Keratinocyte (primary cell): ENCODE measurements around the gene LY86. TPM values are rescaled to one million over a fixed set of nuclear protein-coding genes. Genes with fewer than 3 reads are reported as not detected.
"Not testable (repeated sequence)": the region's sequence is repeated elsewhere in the genome, so short reads cannot be mapped to it uniquely, and the experiment has no call there.

ENCODE experiments used
- DNase-seq: peaks from one replicate; pipeline ENCODE4 v3.0.0-alpha.2; 2011; ENCODE audit warnings: low read depth, missing footprints, low spot score
- FAIRE-seq: peaks from 2 replicates; lab custom pipeline; 2011; peaks lifted over from hg19 to GRCh38; lab: Jason Lieb, UNC
- H2AFZ ChIP-seq: 2 replicates; pipeline ENCODE4 v1.6.0; 2012; ENCODE audit warnings: low read length, control low read depth, inconsistent platforms; ENCODE audit not compliant: control insufficient read depth
- H3K27ac ChIP-seq: 2 replicates; pipeline ENCODE4 v1.5.1; 2011; ENCODE audit warnings: low read length; ENCODE audit not compliant: control insufficient read depth, insufficient read depth
- H3K27me3 ChIP-seq: 3 replicates; pipeline ENCODE4 v1.6.0; 2011; ENCODE audit warnings: low read length; ENCODE audit not compliant: control insufficient read depth, insufficient read depth; ENCODE audit errors: extremely low read depth
- H3K36me3 ChIP-seq, 2 experiments: 2 replicates in 1 of 2; 3 replicates in 1 of 2; pipeline ENCODE4 v1.5.1; 2011; ENCODE audit warnings: low read length in 2 of 2, mild to moderate bottlenecking in 1 of 2; ENCODE audit not compliant: control insufficient read depth in 2 of 2, insufficient read depth in 2 of 2; ENCODE audit errors: extremely low read depth in 1 of 2
- H3K4me1 ChIP-seq: 3 replicates; pipeline ENCODE4 v1.5.1; 2011; ENCODE audit warnings: low read length; ENCODE audit not compliant: control insufficient read depth, insufficient read depth; ENCODE audit errors: extremely low read depth
- H3K4me2 ChIP-seq: 3 replicates; pipeline ENCODE4 v1.6.0; 2011; ENCODE audit warnings: low read depth, low read length; ENCODE audit not compliant: control insufficient read depth, insufficient read depth; ENCODE audit errors: extremely low read depth
- H3K4me3 ChIP-seq, 3 experiments: fragments of 200-600 bp in 1 of 3; sonication (generic) in 1 of 3; 2 replicates in 2 of 3; 3 replicates in 1 of 3; pipeline ENCODE4 v1.5.1; 2011 to 2016; ENCODE audit warnings: low read length in 3 of 3, mild to moderate bottlenecking in 3 of 3, control low read depth in 2 of 3, inconsistent platforms in 1 of 3, low read depth in 1 of 3, mixed read lengths in 1 of 3, mixed run types in 1 of 3, moderate library complexity in 1 of 3; ENCODE audit not compliant: control insufficient read depth in 2 of 3, insufficient read depth in 2 of 3; ENCODE audit errors: extremely low read depth in 1 of 3
- H3K79me2 ChIP-seq: 2 replicates; pipeline ENCODE4 v1.6.0; 2012; ENCODE audit warnings: low read length; ENCODE audit not compliant: control insufficient read depth, insufficient read depth
- H3K9ac ChIP-seq: 3 replicates; pipeline ENCODE4 v1.6.0; 2011; ENCODE audit warnings: low read length; ENCODE audit not compliant: control insufficient read depth, insufficient read depth; ENCODE audit errors: extremely low read depth
- H3K9me1 ChIP-seq: 3 replicates; pipeline ENCODE4 v1.6.0; 2011; ENCODE audit warnings: low read length; ENCODE audit not compliant: control insufficient read depth, insufficient read depth; ENCODE audit errors: extremely low read depth
- H3K9me3 ChIP-seq: 2 replicates; pipeline ENCODE4 v1.5.1; 2012; ENCODE audit warnings: low read depth, low read length; ENCODE audit not compliant: control insufficient read depth
- H4K20me1 ChIP-seq: 3 replicates; pipeline ENCODE4 v1.6.0; 2011; ENCODE audit warnings: low read length; ENCODE audit not compliant: control insufficient read depth, insufficient read depth; ENCODE audit errors: extremely low read depth
- CTCF ChIP-seq, 3 experiments: IDR thresholded peaks in 1 of 3; conservative IDR thresholded peaks in 1 of 3; optimal IDR thresholded peaks in 1 of 3; 2 replicates in 2 of 3; 3 replicates in 1 of 3; pipeline versions ENCODE3 to v1.5.1; 2011; ENCODE audit warnings: low read length in 3 of 3, mild to moderate bottlenecking in 3 of 3, moderate library complexity in 2 of 3, control low read depth in 1 of 3, inconsistent platforms in 1 of 3; ENCODE audit not compliant: insufficient read depth in 2 of 3; ENCODE audit errors: extremely low read depth in 1 of 3
- EZH2 ChIP-seq: IDR thresholded peaks from one replicate; pipeline ENCODE4 v1.6.1; 2012; ENCODE audit warnings: inconsistent platforms, mild to moderate bottlenecking, low read length, moderate library complexity
- dilution Hi-C: fragments of 300-500 bp; cut with MboI; formaldehyde crosslinking; loops from one replicate; pipeline ENCODE4 v1.7.0; 2020; ENCODE audit warnings: low sequenced_read_pairs; ENCODE audit not compliant: extremely low pct_ligation_motif_present
- polyA plus RNA-seq, 5 experiments: library from polyadenylated mRNA; depleted of rRNA in 3 of 5; stranded (reverse) in 3 of 5; stranded (forward) in 1 of 5; unstranded in 1 of 5; fragments of >200 nt; gene quantifications; 1 replicate in 1 of 5; 2 replicates in 3 of 5; 3 replicates in 1 of 5; pipeline versions ENCODE4 v1.2.1 to v1.2.3, GENCODE V29; 2011 to 2012; ENCODE audit warnings: missing spikeins in 2 of 5, low read depth in 1 of 5, low replicate concordance in 1 of 5

LY86 gene
- polyA plus RNA-seq, 1 donor (not counting 4 experiments of a cell fraction or from before 2014, with no cell fraction given) = not detected

DNA sequence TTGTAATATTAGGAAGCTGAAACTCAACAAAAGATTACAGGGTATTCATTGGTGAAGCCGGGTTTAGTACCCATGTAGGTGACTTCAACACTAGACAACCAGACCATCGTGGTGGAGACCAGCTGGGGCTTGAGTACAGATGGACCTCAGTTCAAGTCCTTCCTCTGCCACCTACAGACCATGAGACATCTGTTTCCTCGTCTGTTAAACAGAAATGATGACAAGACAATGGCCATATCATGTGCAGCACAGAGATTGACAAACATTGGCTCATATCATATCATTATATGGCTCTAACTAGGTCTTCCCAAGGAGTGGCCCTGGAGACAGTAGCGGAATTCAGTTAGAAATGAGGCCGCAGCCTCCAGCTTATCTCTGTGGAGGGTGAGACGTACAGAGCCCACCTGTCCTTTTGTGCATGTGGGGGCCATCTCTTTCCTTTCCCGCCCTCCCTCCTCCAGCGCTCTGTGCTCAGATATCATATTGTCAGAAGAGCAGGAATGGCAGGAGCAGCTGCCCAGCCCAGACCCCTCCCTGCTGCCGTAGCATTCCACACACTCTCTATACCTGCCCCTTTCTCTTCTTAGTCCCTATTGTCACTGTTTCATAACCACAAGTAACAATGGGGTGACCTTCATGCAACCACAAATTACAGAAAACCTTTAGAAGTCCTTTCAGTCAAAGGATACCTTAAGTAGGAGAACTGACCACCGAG is 75.1 kb downstream of the LY86 start:
- no peak for FAIRE-seq
- TF ChIP-seq EZH2 (no peak), CTCF (optimal IDR thresholded peaks at IDR 0.05 in 1 of 3, IDR thresholded peaks at IDR 0.05 in 1 of 3, conservative IDR thresholded peaks at IDR 0.05 in 1 of 3; ENCODE audit: extremely low read depth in 1 of 3, insufficient read depth in 2 of 3, low read length in 3 of 3) (no peak)
- Histone ChIP-seq H3K27ac (no peak overlapping the region), H3K4me1 (no peaks in the 10 kb centered on the region), H3K9me1 (no peaks in the 10 kb centered on the region), H3K4me2 (no peak overlapping the region), H3K36me3 (no peaks in the 10 kb centered on the region), H3K9ac (no peak overlapping the region), H3K79me2 (no peaks in the 10 kb centered on the region), H3K27me3 (peaks cover 2% of the 10 kb centered on the region), H3K4me3 (no peak overlapping the region), H4K20me1 (no peaks in the 10 kb centered on the region), H3K9me3 (no peaks in the 10 kb centered on the region), H2AFZ (no peak overlapping the region)
- dilution Hi-C loops = no loop called here
- no peak for DNase-seq

GRCh38 chr6:6665555-6666243 is 77.2 kb downstream of the LY86 start:
- Histone ChIP-seq H3K4me1 (no peaks in the 10 kb centered on the region), H2AFZ (no peak overlapping the region), H3K4me3 (no peak overlapping the region), H3K36me3 (no peaks in the 10 kb centered on the region), H3K9ac (no peak overlapping the region), H3K9me3 (no peaks in the 10 kb centered on the region), H3K4me2 (no peak overlapping the region), H4K20me1 (no peaks in the 10 kb centered on the region), H3K9me1 (no peaks in the 10 kb centered on the region), H3K27ac (no peak overlapping the region), H3K27me3 (peaks cover 2% of the 10 kb centered on the region), H3K79me2 (no peaks in the 10 kb centered on the region)
- TF ChIP-seq CTCF (optimal IDR thresholded peaks at IDR 0.05 in 1 of 3, IDR thresholded peaks at IDR 0.05 in 1 of 3, conservative IDR thresholded peaks at IDR 0.05 in 1 of 3; ENCODE audit: extremely low read depth in 1 of 3, insufficient read depth in 2 of 3, low read length in 3 of 3) (no peak), EZH2 (no peak)
- DNase-seq (no peak), FAIRE-seq (no peak)
- dilution Hi-C loops = no loop called here

DNA sequence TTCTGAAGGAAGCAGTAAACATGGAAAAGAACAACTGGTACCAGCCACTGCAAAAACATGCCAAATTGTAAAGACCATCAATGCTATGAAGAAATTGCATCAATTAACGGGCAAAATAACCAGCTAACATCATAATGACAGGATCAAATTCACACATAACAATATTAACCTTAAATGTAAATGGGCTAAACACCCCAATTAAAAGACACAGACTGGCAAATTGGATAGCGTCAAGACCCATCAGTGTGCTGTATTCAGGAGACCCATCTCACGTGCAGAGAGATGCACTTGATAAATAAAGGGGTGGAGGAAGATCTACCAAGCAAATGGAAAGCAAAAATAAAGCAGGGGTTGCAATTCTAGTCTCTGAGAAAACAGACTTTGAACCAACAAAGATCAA is 81.6 kb downstream of the LY86 start:
- H3K27ac ChIP-seq, H3K9me1 ChIP-seq, H3K27me3 ChIP-seq, FAIRE-seq, H3K9ac ChIP-seq, H3K79me2 ChIP-seq, H3K36me3 ChIP-seq, H3K9me3 ChIP-seq, H3K4me3 ChIP-seq, dilution Hi-C loops, H3K4me1 ChIP-seq, H4K20me1 ChIP-seq, H2AFZ ChIP-seq, DNase-seq, H3K4me2 ChIP-seq: not testable (repeated sequence)
